Subcutaneous adipose tissue (tissue), 4 donors: Measurements from ENCODE around the gene KATNAL2. TPM values are rescaled to one million over a fixed set of nuclear protein-coding genes. Genes with fewer than 3 reads are reported as not detected.

ENCODE experiments used
- CTCF ChIP-seq: fragments of 450-650 bp; IDR thresholded peaks from one replicate; pipeline ENCODE4 v1.5.1; 2016; ENCODE audit warnings: low read depth, mild to moderate bottlenecking, control low read depth, antibody characterized with exemption, moderate library complexity
- total RNA-seq, 4 donors: library from RNA; depleted of rRNA; stranded (reverse); fragments of >200 nt; gene quantifications; one replicate each; pipeline ENCODE4 v1.1.0, GENCODE V29; 2016

The KATNAL2 gene
- total RNA-seq, 4 donors from 2014 or later, result 2.6 to 17.2 (median 8.6) TPM

GRCh38 chr18:47095810-47096209, 178.4 kb downstream of the KATNAL2 start:
- no peak for TF ChIP-seq CTCF

- TF ChIP-seq CTCF, result no peak
Observed at GRCh38 chr18:47100212-47100831, 182.9 kb downstream of the KATNAL2 start.

GRCh38 chr18:47108373-47108772, 191.0 kb downstream of the KATNAL2 start:
- TF ChIP-seq CTCF, result no peak

GRCh38 chr18:47108998-47109405, 191.6 kb downstream of the KATNAL2 start:
- no peak for TF ChIP-seq CTCF

GRCh38 chr18:47109720-47110119, 192.3 kb downstream of the KATNAL2 start:
- TF ChIP-seq CTCF, result no peak

- TF ChIP-seq CTCF, result no peak
Observed at GRCh38 chr18:47110492-47111274, 193.3 kb downstream of the KATNAL2 start.

GRCh38 chr18:47113796-47114540, 196.6 kb downstream of the KATNAL2 start:
- TF ChIP-seq CTCF, result no peak
